GM23248 (cell line): ENCODE measurements around the gene HS3ST3B1.

ENCODE experiments used
- EZH2 ChIP-seq: fragments of 200-600 bp; sonication (generic); IDR thresholded peaks from 2 replicates; pipeline ENCODE4 v1.6.1; 2018; ENCODE audit warnings: antibody characterized with exemption, mild to moderate bottlenecking; ENCODE audit not compliant: insufficient read depth, poor library complexity, severe bottlenecking
- EZH2phosphoT487 ChIP-seq: fragments of 200-600 bp; sonication (generic); IDR thresholded peaks from 2 replicates; pipeline ENCODE4 v1.6.1; 2018; ENCODE audit warnings: antibody characterized with exemption, moderate library complexity, mild to moderate bottlenecking, low read depth; ENCODE audit not compliant: insufficient read depth

GRCh38 chr17:14352136-14352535 lies 51.3 kb downstream of the HS3ST3B1 start:
- TF ChIP-seq EZH2 (no peak), EZH2phosphoT487 (no peak)
